Measurements from ENCODE around the gene PMVK.

The PMVK gene

DNA sequence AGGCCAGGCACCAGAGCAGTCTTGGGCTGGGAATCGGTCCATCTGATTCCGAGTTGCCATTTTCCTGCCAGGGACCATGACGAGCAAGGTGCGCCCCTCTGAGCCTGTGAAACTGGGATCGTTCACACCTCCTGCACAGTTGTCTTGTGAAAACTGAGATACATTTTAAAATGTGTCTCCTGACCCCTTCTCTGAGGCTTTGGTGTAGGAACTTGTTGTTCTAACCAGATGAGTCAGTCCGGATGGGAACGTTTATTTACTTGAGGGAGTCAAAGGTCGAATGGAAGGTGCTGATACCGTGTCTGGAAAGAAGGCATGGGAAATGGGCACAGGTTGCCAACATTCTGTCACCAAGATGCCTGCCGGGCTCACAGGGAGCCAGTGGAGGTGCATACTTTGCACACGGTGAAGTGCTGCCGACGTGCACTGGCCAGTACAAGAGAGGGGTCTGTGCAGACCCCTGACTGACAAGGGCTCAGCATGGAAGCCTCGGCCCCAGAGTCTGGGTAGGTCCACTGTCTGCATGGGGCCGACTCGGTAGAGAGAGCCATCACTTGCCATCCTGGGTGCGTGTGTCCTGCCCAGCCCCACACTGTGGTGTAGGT lies 59.0 kb downstream of the PMVK start:
- DNase-seq: no peak

DNA sequence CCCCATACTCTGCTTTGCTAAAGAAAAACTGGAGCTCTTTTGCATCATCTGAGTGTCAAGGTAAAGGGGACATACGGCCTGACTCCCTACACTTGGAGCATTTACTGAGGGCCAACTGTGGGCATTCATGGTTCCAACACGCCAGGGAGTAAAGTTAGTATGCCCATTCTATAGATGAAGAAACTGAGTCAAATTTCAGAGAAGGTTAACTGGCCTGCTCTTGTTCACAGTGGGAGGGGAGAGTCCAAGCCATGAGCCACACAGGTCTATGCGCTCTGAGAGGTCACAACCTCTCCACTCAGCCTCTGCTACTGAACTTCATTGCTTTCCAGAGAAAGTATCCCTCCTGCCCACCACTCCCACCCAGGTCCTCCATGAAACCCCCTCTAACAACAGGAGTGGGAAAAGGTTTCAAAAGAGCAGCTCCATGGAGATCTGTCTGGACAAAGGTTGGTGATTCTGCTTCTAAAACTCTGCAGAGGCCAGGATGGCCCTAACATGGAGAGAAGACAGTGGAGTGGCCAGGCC lies 59.6 kb downstream of the PMVK start:
- DNase-seq: no peak

Measured in DMS153 (cell line).